Right lobe of liver (tissue), 6 donors: ENCODE results near the gene KRTDAP. TPM values are rescaled to one million over a fixed set of nuclear protein-coding genes. Genes with fewer than 3 reads are reported as not detected.

Source experiments
- ATAC-seq, 4 donors: fragments of 200-7000 bp; cut with Tn5 transposase; one replicate each; pipeline ENCODE4 v1.9.1; 2020; ENCODE audit warnings: mild to moderate bottlenecking in 4 of 4, moderate library complexity in 4 of 4
- DNase-seq, 3 donors: peaks; one replicate each; pipeline ENCODE4 v3.0.0-alpha.2; 2020
- H3K27ac ChIP-seq, 3 donors: fragments of 200-600 bp; one replicate each; pipeline ENCODE4 v1.8.0; 2022
- H3K27me3 ChIP-seq, 2 donors: fragments of 200-600 bp; one replicate each; pipeline ENCODE4 v1.8.0; 2022
- H3K36me3 ChIP-seq, 4 donors: fragments of 200-600 bp; sonication (generic) in 1 of 4; one replicate each; pipeline versions ENCODE4 v1.5.1 to v1.8.0; 2017 to 2022; ENCODE audit warnings: control low read depth in 1 of 4
- H3K4me1 ChIP-seq, 4 donors: fragments of 200-600 bp; sonication (generic) in 1 of 4; one replicate each; pipeline versions ENCODE4 v1.5.1 to v1.8.0; 2017 to 2022; ENCODE audit warnings: control low read depth in 1 of 4
- H3K4me3 ChIP-seq, 3 donors: fragments of 200-600 bp; one replicate each; pipeline ENCODE4 v1.8.0; 2022
- H3K9me3 ChIP-seq, 4 donors: fragments of 200-600 bp; sonication (generic) in 1 of 4; one replicate each; pipeline versions ENCODE4 v1.5.1 to v1.8.0; 2017 to 2022; ENCODE audit warnings: control low read depth in 1 of 4
- CTCF ChIP-seq, 4 donors: fragments of 200-600 bp in 3 of 4; fragments of 450-650 bp in 1 of 4; IDR thresholded peaks; one replicate each; pipeline versions ENCODE4 v1.5.1 to v1.8.0; 2016 to 2022; ENCODE audit warnings: antibody characterized with exemption in 4 of 4, mild to moderate bottlenecking in 2 of 4
- POLR2A ChIP-seq: fragments of 450-650 bp; IDR thresholded peaks from one replicate; pipeline ENCODE4 v1.6.1; 2017; ENCODE audit warnings: antibody characterized with exemption, mild to moderate bottlenecking
- WGBS: methylation state at CpG from one replicate; pipeline ENCODE4 v1.1.6; 2018; ENCODE audit warnings: low coverage, low lambda C conversion rate; ENCODE audit not compliant: insufficient coverage; ENCODE audit errors: missing lambda C conversion rate; 5-methylcytosine and 5-hydroxymethylcytosine counted together
- intact Hi-C, 2 donors: fragments of 100-400 bp; cut with DNase I; formaldehyde crosslinking; loops; one replicate each; pipeline versions ENCODE4 v1.11.2 to v1.14.1; 2022
- total RNA-seq, 6 experiments: library from RNA; depleted of rRNA in 2 of 6; stranded (reverse); fragments of >200 nt in 2 of 6; fragmentation: NEBNext Ultra II Directional in 3 of 6; extraction: Animal tissue kit (Norgen Biotek cat#: 25700) in 3 of 6; gene quantifications; one replicate each; pipeline versions ENCODE4 v1.1.0 to v1.2.4, GENCODE V29; 2016 to 2023
- donor health status: DM: no; HTN: yes; CAD: no.
- donor health status: DM: no; HTN: no; CAD: no.
- donor health status: DM: no; HTN: no; CAD: no.
- donor health status: DM: no; HTN: yes; CAD: no.
- donor health status: DM: no; HTN: yes; CAD: no.

Gene KRTDAP
- total RNA-seq, 6 experiments from 2014 or later: not detected

- Histone ChIP-seq H3K27ac (no peak overlapping the region), H3K9me3 (no peaks in the 10 kb centered on the region), H3K4me3 (no peak overlapping the region), H3K27me3 (no peaks in the 10 kb centered on the region), H3K4me1 (no peaks in the 10 kb centered on the region), H3K36me3 (no peaks in the 10 kb centered on the region)
- DNase-seq (no peak), ATAC-seq (no peak)
- TF ChIP-seq CTCF (IDR thresholded peaks at IDR 0.05): no peak
- TF ChIP-seq POLR2A: no peak
- intact Hi-C loops: no loop called here
- WGBS: 90% methylated on average over 4 of the region's 10 CpGs
These were observed 10.3 kb upstream of the KRTDAP start for GRCh38 chr19:35500611-35501010.

GRCh38 chr19:35498984-35499527 is 8.8 kb upstream of the KRTDAP start:
- intact Hi-C loops: loop anchor here in 1 of 2 donors (10.0 kb wide), 1 partner anchor 144 kb away; the partner anchor contains the start of gene FFAR3
- 67% methylated on average over 7 of the region's 9 CpGs for WGBS
- Histone ChIP-seq H3K4me1 (no peaks in the 10 kb centered on the region), H3K27ac (no peak overlapping the region), H3K27me3 (no peaks in the 10 kb centered on the region), H3K9me3 (no peaks in the 10 kb centered on the region), H3K4me3 (no peak overlapping the region), H3K36me3 (no peaks in the 10 kb centered on the region)
- ATAC-seq (peak in 1 of 4 donors; percentile 26), DNase-seq (no peak)
- TF ChIP-seq CTCF (IDR thresholded peaks at IDR 0.05): no peak

GRCh38 chr19:35498220-35498619 is 8.0 kb upstream of the KRTDAP start:
- H3K9me3 ChIP-seq: no peaks in the 10 kb centered on the region
- WGBS: 67% methylated on average over 3 of the region's 3 CpGs
- H3K4me3 ChIP-seq: no peak overlapping the region
- H3K27me3 ChIP-seq: no peaks in the 10 kb centered on the region
- no peak for DNase-seq
- no peak for ATAC-seq
- H3K36me3 ChIP-seq: no peaks in the 10 kb centered on the region
- intact Hi-C loops: loop anchor here in 1 of 2 donors (10.0 kb wide), 1 partner anchor 143 kb away; the partner anchor contains the start of gene FFAR3
- no peaks in the 10 kb centered on the region for H3K4me1 ChIP-seq
- no peak overlapping the region for H3K27ac ChIP-seq
- TF ChIP-seq POLR2A (no peak), CTCF (IDR thresholded peaks at IDR 0.05) (no peak)

GRCh38 chr19:35497406-35497805 is 7.1 kb upstream of the KRTDAP start:
- no peaks in the 10 kb centered on the region for H3K4me1 ChIP-seq
- H3K27ac ChIP-seq: no peak overlapping the region
- ATAC-seq (no peak), DNase-seq (no peak)
- 90% methylated on average over 10 of the region's 14 CpGs for WGBS
- H3K9me3 ChIP-seq: no peaks in the 10 kb centered on the region
- no peaks in the 10 kb centered on the region for H3K36me3 ChIP-seq
- no peaks in the 10 kb centered on the region for H3K27me3 ChIP-seq
- intact Hi-C loops: loop anchor here in 1 of 2 donors (10.0 kb wide), 1 partner anchor 143 kb away; the partner anchor contains the start of gene FFAR3
- no peak overlapping the region for H3K4me3 ChIP-seq
- TF ChIP-seq CTCF (IDR thresholded peaks at IDR 0.05) (no peak), POLR2A (no peak)
